ENCODE results near the gene TENM3.

- no peak for TF ChIP-seq EZH2 (IDR thresholded peaks at IDR 0.05)
- no peak for TF ChIP-seq POLR2AphosphoS5 (IDR thresholded peaks at IDR 0.05; ENCODE audit: borderline replicate concordance, low read depth, low read length)
- no peak for TF ChIP-seq FOXP2 (optimal IDR thresholded peaks at IDR 0.05; ENCODE audit: control extremely low read depth, extremely low read length, insufficient read depth)
These were observed 317.2 kb downstream of the TENM3 start for GRCh38 chr4:182560358-182560757.
